Stimulated activated CD4-positive, alpha-beta T cell treated with anti-CD3 and anti-CD28 coated beads, TNF-alpha, amount 100 ng/mL, for 48 hours (primary cell): ENCODE data around the gene EML5.
"Not testable (repeated sequence)": the region's sequence is repeated elsewhere in the genome, so short reads cannot be mapped to it uniquely, and the experiment has no call there.

Source experiments
- DNase-seq, 3 donors: peaks; one replicate each; pipeline ENCODE4 v3.0.0-alpha.2; 2020; ENCODE audit warnings: low read depth in 3 of 3

Gene EML5

GRCh38 chr14:88792473-88793258, at the start of gene EML5:
EML5 (minus strand) TSS chr14:88792953; CDS start chr14:88792503, 450 bp downstream.
- peak; percentile 63 to 81 (median 72) for DNase-seq

GRCh38 chr14:88842414-88842813, 49.7 kb upstream of the EML5 start:
- DNase-seq = no peak

- DNase-seq = no peak
Observed at GRCh38 chr14:88841741-88842140, 49.0 kb upstream of the EML5 start.

- DNase-seq = no peak
Observed at GRCh38 chr14:88840926-88841325, 48.2 kb upstream of the EML5 start.

- no peak for DNase-seq
Observed at GRCh38 chr14:88838015-88838414, 45.3 kb upstream of the EML5 start.

GRCh38 chr14:88837495-88837894, 44.7 kb upstream of the EML5 start:
- DNase-seq = no peak

GRCh38 chr14:88835661-88836060, 42.9 kb upstream of the EML5 start:
- DNase-seq = no peak

- no peak for DNase-seq
Observed at GRCh38 chr14:88834883-88835431, 42.2 kb upstream of the EML5 start.

- no peak for DNase-seq
Observed at GRCh38 chr14:88831284-88831683, 38.5 kb upstream of the EML5 start.

GRCh38 chr14:88829685-88830302, 37.0 kb upstream of the EML5 start:
- DNase-seq = no peak

- no peak for DNase-seq
Observed at GRCh38 chr14:88829188-88829587, 36.4 kb upstream of the EML5 start.

- no peak for DNase-seq
Observed at GRCh38 chr14:88825503-88825902, 32.8 kb upstream of the EML5 start.

GRCh38 chr14:88825078-88825458, 32.3 kb upstream of the EML5 start:
- DNase-seq = no peak

GRCh38 chr14:88824314-88825077, 31.7 kb upstream of the EML5 start, which contains the start of gene TTC8:
TTC8 (plus strand) TSS chr14:88824651; CDS start chr14:88824708, 57 bp downstream.
- DNase-seq = peak; percentile 71 to 80 (median 73)

- no peak for DNase-seq
Observed at GRCh38 chr14:88823968-88824313, 31.2 kb upstream of the EML5 start.

- DNase-seq = no peak
Observed at GRCh38 chr14:88821888-88822287, 29.1 kb upstream of the EML5 start.

- DNase-seq = no peak
Observed at GRCh38 chr14:88821378-88821777, 28.6 kb upstream of the EML5 start.

GRCh38 chr14:88819674-88820073, 26.9 kb upstream of the EML5 start:
- DNase-seq = not testable (repeated sequence)

- no peak for DNase-seq
Observed at GRCh38 chr14:88818018-88818417, 25.3 kb upstream of the EML5 start.

GRCh38 chr14:88815980-88816379, 23.2 kb upstream of the EML5 start:
- no peak for DNase-seq

GRCh38 chr14:88808359-88808758, 15.6 kb upstream of the EML5 start:
- DNase-seq = no peak

GRCh38 chr14:88804477-88804876, 11.7 kb upstream of the EML5 start:
- no peak for DNase-seq
